HG03520 (cell line): ENCODE results near the gene KIT.

Source experiments
- ATAC-seq: cut with Tn5 transposase; IDR thresholded peaks from one replicate; pipeline ENCODE4 v1.9.1; 2021; ENCODE audit warnings: mild to moderate bottlenecking, moderate library complexity; ENCODE audit not compliant: unreplicated experiment

The KIT gene

DNA sequence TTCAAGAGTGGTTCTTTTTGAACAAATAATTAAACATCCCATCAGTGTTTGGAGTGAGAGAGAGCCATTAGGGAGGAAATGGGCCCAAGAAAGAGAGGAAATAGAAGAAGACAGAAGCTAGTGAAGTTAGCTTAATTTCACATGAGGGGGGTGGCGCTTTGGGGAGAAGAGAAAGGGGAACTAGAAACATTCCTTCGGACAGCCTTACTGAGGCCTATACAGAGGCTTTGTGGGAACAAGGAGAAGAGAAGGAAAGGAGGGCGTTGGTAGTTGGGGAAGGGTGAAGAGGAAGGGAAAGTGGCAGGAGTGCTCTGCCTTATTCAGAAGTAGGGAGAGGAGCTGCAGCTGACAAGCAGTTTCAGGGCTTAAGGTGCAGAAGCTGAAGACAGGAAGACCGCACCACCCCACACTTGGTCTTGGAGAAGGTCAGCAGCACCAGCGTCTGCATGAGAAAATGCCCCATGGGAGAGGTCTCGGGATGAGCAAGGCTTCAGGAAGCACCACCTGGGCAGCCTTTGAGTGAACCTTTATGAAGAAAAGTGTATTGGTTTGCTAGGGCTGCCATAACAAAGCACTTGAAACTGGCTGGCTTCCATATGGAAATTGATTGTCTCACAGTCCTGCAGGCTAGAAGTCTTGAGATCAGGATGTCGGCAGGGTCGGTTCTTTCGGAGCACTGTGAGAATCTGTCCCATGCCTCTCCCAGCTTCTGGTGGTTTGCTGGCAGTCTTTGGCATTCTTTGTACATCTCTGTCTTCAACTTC lies 85.1 kb downstream of the KIT start:
- ATAC-seq, result no peak

DNA sequence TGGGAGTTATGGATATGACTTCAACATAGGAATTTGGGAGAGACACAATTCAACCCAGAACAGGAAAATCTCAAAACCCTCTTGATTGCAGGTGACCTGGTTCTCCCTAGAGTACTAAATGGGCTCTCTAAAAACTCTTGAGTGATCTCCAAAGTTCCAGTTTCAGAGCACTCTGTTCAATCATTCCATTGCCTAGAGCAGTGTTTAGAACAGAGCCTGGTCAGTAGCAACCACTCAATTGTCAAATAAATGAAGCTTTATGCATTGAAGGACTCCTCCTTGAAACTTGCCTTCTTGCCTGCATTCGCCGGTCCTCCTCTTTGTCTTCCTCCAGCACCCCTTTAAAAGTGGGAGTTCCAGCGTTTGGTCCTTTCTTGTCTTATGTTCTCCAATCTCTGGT lies 85.8 kb downstream of the KIT start:
- no peak for ATAC-seq

DNA sequence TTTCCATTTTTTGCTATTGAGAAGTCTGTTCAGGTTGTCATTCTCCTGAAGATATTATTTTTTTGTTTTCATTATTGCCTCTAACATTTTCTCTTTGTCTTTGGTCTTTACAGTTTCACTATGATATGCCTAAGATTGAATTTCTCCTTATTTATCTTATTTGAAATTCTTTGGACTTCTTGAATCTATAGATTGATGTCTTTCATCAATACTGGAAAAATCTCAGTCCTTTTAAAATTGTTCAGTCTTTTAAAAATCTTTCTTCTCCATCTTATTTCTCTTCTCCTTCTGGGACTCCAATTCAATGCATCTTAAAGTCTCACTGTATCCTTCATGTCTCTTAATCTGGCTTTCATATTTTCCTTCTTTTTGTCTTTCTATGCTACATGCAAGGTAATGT lies 86.7 kb downstream of the KIT start:
- ATAC-seq, result no peak

DNA sequence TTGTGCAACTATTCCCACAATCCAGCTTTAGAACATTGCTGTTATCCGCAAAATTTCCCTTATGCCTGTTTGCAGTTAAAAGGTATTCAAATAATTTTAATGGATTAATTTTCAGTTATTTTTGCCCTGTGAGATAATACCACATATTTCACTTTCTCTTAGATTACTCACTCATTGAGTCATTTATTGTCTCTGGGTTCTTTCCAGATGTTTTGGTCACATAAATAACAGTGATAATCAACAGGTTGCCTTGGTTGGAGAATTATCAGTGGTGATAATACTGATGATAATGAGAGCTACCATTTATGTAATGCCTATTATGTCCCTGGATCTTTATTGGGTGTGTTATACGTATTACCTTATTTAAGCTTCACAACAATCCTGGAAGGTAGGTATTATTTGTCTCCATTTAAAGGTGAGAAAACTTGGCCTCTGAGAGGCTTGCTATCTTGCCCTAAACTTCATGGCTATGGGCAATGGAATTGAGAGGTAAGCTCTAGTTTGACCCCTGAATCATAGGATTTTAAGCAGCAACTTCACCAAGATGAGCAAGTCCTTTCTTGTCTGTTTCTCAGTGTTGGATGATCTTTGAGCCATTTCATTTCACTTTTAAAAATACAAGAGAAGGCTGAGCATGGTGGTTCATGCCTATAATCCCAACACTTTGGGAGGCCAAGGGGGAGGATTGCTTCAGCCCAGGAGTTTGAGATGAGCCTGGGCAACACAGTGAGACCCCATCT lies 87.4 kb downstream of the KIT start:
- no peak for ATAC-seq

DNA sequence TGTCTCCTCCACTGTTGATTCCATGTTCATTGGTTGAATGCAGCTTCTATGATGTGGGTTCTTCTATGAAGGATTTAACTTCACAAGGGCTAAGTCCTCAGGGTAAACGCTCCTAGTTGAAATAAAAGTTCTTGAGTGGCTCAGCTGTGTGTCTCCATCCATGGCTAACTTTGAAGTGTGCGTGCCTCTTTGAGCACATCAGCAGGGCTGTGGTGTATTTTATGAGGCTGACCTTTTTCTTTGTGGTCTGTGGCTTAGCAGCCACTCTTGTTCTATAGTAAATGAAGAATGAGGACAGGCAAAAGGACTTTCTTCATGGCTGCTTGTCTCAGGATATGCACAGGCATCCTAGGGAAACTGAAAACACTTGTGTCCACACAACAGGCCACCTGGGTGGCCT lies 88.5 kb downstream of the KIT start:
- peak; percentile 59 for ATAC-seq

DNA sequence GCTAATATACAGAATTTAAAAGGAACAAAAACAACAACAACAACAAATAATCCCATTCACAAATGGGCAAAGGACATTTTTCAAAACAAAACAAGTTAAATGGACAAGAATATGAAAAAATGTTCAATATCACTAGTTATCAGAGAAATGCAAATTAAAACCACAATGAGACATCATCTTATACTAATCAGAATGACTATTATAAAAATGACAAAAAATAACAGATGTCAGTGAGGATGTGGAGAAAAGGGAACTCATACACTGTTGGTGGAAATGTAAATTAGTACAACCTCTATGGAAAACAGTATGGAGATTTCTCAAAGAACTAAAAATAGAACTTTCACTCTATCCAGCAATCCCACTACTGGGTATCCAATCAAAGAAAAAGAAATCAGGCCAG lies 92.6 kb downstream of the KIT start:
- no peak for ATAC-seq

DNA sequence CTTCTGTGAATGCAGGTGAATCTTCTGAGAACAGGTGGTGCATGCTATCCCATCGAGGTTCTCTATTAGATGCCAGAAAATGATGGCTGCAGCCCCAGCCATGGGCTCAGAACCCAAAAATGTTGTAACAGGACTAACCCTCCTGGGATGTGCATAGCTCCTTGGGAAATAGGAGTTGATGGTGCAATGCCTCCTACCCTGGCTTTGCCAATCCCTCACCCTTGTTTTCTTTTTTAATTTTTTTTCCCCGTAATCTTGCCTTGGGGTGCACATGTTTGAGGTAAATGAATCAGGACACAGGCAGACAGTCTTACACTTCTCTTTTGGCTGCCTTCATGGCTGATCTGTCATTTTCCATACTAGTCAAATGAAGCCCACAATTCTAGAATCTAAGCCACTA lies 96.6 kb downstream of the KIT start:
- ATAC-seq, result no peak

DNA sequence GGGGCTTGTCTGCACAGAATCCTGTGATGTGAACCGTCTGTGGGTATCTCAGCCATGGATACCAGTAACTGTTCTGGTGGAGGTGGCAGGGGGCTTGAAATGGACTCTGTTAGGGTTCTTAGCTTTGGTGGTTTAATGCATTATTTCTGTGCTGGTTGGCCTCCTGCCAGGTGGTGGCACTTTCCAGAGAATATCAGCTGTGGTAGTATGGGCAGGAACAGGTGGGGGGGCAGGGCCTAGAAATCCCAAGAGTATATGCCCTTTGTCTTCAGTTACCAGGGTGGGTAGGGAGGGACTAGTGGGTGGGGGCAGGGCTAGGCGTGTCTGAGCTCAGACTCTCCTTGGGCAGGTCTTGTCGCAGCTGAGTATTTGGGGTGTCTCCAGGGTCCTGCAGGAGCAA lies 106.7 kb downstream of the KIT start:
- no peak for ATAC-seq

DNA sequence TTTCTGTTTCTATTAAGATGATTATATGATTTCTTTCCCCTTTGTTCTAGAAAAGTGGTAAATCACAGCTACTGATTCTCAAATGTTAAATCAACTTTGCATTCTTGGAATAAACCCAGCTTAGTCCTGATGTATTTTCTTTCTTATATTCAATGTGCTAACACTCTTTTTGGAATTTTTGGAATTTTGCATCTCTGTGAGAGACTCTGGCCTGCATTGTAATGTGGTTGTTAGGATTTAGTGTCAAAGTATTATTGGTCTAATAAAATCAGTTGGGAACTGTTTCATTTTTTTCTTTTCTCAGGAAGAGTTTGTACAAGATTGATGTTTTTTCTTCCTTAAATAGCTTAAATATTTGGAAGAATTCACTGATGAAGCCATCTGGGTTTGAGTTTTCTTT lies 109.6 kb downstream of the KIT start:
- no peak for ATAC-seq

DNA sequence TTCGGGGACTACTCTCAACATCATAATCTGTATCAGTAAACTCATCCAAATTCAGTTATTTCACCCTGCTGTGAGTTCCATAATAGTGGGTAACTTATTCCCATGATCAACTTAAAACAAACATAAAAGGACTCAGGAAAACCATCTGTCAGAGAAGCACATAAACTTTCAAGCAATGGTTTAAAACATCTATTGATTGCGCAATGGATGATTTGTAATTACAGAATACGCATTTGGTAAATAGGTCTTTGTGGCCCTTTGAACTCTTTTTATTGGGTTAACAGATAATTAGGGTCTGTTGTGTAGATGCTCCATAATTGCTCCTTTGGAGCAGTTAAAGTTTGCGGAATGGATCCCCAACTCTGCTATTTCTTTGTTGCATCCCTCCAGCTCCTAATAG lies 115.3 kb downstream of the KIT start:
- no peak for ATAC-seq

DNA sequence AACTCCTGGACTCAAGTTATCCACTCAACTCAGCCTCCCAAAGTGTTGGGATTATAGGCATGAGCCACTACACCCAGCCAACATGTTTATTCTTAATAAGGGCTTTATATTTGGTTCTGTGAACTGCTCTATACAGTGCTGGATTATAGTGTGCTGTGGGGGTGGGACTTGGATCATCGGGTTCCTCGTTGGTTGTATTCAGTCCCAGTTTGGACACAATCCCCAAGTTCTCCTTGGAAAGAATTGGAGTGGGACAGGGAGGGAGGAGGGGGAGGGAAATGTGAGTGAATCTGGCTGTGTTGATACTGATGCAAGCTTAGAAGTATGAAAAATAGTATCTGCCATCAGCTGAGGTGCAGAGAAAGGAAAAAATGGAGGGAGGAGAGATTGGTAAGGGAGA lies 121.3 kb downstream of the KIT start:
- no peak for ATAC-seq

DNA sequence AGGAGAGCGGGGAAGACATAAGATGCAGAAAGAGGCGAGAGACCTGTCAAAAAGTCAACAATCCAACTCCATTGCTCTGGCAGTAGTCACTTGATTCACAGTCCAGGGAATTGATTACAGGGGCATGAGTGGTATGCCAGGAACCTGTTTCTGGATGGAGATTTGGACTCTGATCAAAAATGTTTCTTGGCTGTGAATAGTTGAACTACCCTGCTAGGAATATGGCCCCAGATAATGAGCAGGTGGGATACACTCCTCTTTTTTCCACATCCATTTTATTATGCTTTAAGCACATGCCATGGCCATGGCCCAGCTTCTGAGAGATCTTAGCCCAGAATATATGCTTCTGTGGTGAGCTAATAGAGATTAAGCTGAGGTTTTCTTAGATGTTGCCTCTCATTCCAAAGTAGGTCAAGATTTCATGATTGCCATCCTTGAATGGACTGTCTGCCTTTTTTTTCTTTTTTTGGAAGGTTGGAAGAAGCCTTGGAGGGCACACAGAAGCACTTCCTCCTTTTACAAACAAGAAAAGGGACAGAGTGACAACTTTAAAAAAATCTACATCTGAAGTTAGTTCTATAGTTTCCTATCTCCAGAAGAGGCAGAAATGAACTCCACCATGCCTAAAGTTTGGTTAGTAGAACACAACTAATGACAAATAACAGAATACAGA lies 121.9 kb downstream of the KIT start:
- ATAC-seq, result no peak

DNA sequence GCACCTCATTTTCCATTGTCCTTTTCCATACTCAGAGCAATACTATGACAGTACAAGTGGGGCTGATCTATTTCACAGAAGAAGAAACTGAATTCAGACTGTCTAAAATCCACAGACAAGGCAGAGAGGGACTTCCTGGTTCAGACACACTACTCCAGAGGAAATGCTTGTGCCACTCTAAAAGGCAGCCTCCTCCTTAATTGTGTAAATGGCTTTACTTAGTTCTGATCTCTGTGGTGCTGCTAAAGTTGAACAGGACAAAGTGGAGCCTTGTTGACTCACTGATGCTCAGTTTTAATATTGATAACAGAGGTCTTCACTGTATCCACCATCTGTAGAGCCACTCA lies 122.4 kb downstream of the KIT start:
- ATAC-seq, result no peak

DNA sequence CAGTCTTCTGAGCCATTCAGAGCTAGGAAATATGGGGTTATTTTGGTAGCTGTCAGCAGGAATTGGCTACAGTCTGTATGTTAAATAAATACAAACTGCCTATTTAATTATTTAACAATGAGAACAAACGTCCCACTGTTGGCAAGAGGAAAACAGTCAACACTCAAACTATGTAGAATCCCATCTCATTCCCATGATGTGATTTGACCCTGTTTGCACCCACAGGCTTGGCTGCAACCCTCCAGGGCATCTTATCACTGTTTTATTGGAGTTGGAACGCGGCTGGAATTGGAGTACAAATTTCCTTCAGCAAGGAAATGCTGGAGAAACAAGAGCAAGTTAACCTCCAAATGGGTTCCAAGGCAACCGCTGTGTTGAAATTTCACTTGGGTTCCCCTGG lies 124.0 kb downstream of the KIT start:
- ATAC-seq, result no peak

DNA sequence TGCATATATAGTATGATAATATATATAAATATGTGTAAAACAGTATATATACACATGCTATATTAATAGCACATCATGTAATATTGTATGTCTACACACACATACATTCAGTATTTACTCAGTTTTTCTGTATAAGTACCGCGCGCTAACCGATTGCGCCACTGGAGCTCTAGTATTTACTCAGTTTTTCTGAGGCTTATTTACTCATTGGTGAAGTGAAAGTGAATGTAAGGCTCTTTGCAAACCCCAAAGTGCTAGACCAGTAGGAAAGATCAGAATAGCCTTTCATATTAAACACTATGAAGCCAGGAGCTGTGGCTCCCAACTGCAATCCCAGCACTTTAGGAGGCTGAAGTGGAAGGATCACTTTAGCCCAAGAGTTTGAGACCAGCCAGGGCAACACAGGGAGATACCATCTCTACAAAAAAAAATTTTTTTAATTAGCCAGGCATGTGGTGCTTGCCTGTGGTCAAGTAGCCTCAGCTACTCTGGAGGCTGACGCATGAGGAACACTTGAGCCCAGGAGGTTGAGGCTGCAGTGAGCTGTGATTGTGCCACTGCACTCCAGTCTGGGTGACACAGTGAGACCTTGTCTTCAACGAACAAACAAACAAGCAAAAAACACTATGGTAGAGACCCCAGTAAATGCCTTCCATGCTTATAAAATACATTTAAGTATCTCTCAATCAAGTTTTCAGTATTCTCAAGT lies 125.8 kb downstream of the KIT start:
- no peak for ATAC-seq

DNA sequence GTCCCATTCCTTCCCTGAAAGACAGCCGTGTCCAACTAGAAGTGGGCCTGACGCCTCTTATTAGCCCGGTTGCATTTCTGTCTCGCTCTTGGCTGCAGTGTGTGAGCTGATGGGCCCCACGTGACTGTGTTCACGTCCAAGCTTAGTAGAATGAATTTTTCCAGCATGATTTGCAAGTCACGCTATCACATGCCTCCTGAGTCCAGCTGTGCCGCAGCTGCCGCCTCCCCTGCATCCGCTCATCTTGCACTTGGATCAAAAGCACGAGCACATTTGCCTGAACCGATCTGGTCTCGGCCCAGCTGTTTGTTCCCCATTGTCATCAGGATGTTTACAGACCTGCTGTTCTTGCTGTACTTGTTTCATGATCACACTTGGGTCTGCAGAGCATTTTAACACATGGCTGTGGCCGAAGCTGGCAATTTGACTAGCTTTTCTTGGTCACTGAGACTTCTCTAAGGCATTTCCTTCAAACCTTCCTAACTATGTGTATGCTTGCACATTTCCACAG lies 126.5 kb downstream of the KIT start:
- ATAC-seq, result no peak
